Spleen (tissue), 11 donors: Measurements from ENCODE around the gene ATF5. TPM values are rescaled to one million over a fixed set of nuclear protein-coding genes. Genes with fewer than 3 reads are reported as not detected.
A peak's percentile ranks its signal among the peaks of the same experiment; 100 is the strongest.

Source experiments
- DNase-seq: peaks from one replicate; pipeline ENCODE4 v3.0.0-alpha.2; 2020
- H3K27ac ChIP-seq, 8 donors: fragments of 200-600 bp; sonication (generic) in 7 of 8; 1 replicate in 4 of 8; 2 replicates in 4 of 8; pipeline versions ENCODE4 v1.5.0 to v1.8.0; 2016 to 2021; ENCODE audit warnings: inconsistent platforms in 4 of 8, mild to moderate bottlenecking in 4 of 8, moderate library complexity in 1 of 8
- H3K27me3 ChIP-seq, 7 donors: fragments of 200-600 bp; sonication (generic) in 6 of 7; replicated peaks in 1 of 7; 1 replicate in 4 of 7; 2 replicates in 3 of 7; pipeline versions ENCODE4 v1.5.0 to v1.8.0; 2016 to 2021; ENCODE audit warnings: inconsistent platforms in 3 of 7, mild to moderate bottlenecking in 1 of 7
- H3K36me3 ChIP-seq, 6 donors: fragments of 200-600 bp; sonication (generic) in 5 of 6; 1 replicate in 4 of 6; 2 replicates in 2 of 6; pipeline versions ENCODE4 v1.5.0 to v1.8.0; 2016 to 2021; ENCODE audit warnings: inconsistent platforms in 2 of 6
- H3K4me1 ChIP-seq, 6 donors: fragments of 200-600 bp; sonication (generic) in 5 of 6; 1 replicate in 3 of 6; 2 replicates in 3 of 6; pipeline versions ENCODE4 v1.5.0 to v1.8.0; 2016 to 2021; ENCODE audit warnings: inconsistent platforms in 3 of 6
- H3K4me3 ChIP-seq, 8 donors: fragments of 200-600 bp; sonication (generic) in 7 of 8; 1 replicate in 4 of 8; 2 replicates in 4 of 8; pipeline versions ENCODE4 v1.5.0 to v1.8.0; 2016 to 2021; ENCODE audit warnings: inconsistent platforms in 4 of 8, mild to moderate bottlenecking in 4 of 8, moderate library complexity in 2 of 8
- H3K9me3 ChIP-seq, 8 donors: fragments of 200-600 bp; sonication (generic) in 7 of 8; 1 replicate in 4 of 8; 2 replicates in 4 of 8; pipeline versions ENCODE4 v1.5.0 to v1.8.0; 2016 to 2021; ENCODE audit warnings: inconsistent platforms in 4 of 8
- POLR2A ChIP-seq, 3 donors: fragments of 450-650 bp; IDR thresholded peaks; one replicate each; pipeline ENCODE4 v1.5.1; 2017; ENCODE audit warnings: antibody characterized with exemption in 3 of 3, mild to moderate bottlenecking in 1 of 3
- POLR2AphosphoS5 ChIP-seq, 3 donors: sonication (generic); formaldehyde crosslinking; IDR thresholded peaks; one replicate each; pipeline ENCODE4 v1.5.1; 2017; ENCODE audit warnings: antibody characterized with exemption in 3 of 3
- WGBS, 5 donors: extraction: QIAGEN DNeasy Blood & Tissue Kit in 3 of 5; methylation state at CpG; one replicate each; pipeline versions ENCODE4 v1.1.5 to v1.1.7; 2013 to 2018; 5-methylcytosine and 5-hydroxymethylcytosine counted together
- intact Hi-C: fragments of 100-400 bp; cut with DNase I; formaldehyde crosslinking; loops from one replicate; pipeline ENCODE4 v1.15.0; 2023; ENCODE audit warnings: low total_unique reads
- polyA plus RNA-seq, 3 donors: library from polyadenylated mRNA; stranded (reverse); fragments of 200-250 nt; gene quantifications; one replicate each; pipeline ENCODE4 v1.2.1, GENCODE V29; 2013
- total RNA-seq, 7 donors: library from RNA; depleted of rRNA in 3 of 7; stranded (reverse); fragments of >200 nt in 3 of 7; fragmentation: NEBNext Ultra II Directional in 4 of 7; extraction: Animal tissue kit (Norgen Biotek cat#: 25700) in 4 of 7; gene quantifications; one replicate each; pipeline versions ENCODE4 v1.1.0 to v1.2.1, GENCODE V29; 2016 to 2021
- TF ChIP-seq, protein P1 (sequence below), 11 experiments: fragments of 200-600 bp in 7 of 11; fragments of 450-650 bp in 4 of 11; sonication (generic) in 4 of 11; IDR thresholded peaks in 8 of 11; conservative IDR thresholded peaks in 3 of 11; 1 replicate in 7 of 11; 2 replicates in 4 of 11; pipeline versions ENCODE4 v1.4.0 to v1.8.0; 2016 to 2021; ENCODE audit warnings: antibody characterized with exemption in 11 of 11, inconsistent platforms in 4 of 11, mild to moderate bottlenecking in 1 of 11
- donor health status: healthy with polysubstance abuse.
- donor health status: DM: no; HTN: no; CAD: no; lungs with moderate emphysema.
- donor health status: DM: no; HTN: no; CAD: no.
- donor health status: Bipolar disorder and iron deficiency.
- donor health status: healthy.
- donor health status: DM: no; HTN: no; CAD: no.
- donor health status: DM: yes; HTN: yes; CAD: no.

The ATF5 gene
- total and polyA plus RNA-seq, 10 donors = 10.2 to 45.8 (median 19.8) TPM

DNA sequence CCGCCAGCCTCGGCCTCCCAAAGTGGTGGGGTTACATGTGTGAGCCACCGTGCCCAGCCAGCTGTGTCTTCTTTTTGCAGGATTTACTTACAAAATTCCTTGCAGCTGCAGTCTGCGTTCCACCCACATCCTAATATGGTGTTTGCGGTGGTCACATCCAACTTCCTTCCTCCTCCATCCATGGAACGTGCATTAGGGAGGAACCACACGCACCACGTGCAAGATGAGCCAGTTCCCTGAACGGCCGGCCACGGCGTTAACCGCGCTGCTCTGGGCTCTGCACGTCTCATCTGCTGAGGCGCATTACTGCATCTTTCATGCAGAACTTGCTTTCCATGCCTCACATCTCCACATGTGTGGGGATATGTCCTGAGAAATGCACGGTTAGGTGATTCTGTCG, 45.0 kb downstream of the ATF5 start:
- Histone ChIP-seq H3K36me3 (peaks cover 0 to 66% (median 32%) of the 10 kb centered on the region in 6 donors), H3K4me3 (no peak overlapping the region), H3K27me3 (peaks cover 0 to 4% (median 0%) of the 10 kb centered on the region in 7 donors), H3K4me1 (peaks cover 0 to 21% (median 3%) of the 10 kb centered on the region in 6 donors), H3K9me3 (no peaks in the 10 kb centered on the region), H3K27ac (no peak overlapping the region)
- intact Hi-C loops = no loop called here
- TF ChIP-seq, protein P1, sequence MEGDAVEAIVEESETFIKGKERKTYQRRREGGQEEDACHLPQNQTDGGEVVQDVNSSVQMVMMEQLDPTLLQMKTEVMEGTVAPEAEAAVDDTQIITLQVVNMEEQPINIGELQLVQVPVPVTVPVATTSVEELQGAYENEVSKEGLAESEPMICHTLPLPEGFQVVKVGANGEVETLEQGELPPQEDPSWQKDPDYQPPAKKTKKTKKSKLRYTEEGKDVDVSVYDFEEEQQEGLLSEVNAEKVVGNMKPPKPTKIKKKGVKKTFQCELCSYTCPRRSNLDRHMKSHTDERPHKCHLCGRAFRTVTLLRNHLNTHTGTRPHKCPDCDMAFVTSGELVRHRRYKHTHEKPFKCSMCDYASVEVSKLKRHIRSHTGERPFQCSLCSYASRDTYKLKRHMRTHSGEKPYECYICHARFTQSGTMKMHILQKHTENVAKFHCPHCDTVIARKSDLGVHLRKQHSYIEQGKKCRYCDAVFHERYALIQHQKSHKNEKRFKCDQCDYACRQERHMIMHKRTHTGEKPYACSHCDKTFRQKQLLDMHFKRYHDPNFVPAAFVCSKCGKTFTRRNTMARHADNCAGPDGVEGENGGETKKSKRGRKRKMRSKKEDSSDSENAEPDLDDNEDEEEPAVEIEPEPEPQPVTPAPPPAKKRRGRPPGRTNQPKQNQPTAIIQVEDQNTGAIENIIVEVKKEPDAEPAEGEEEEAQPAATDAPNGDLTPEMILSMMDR (IDR thresholded peaks at IDR 0.05 in 8 of 11, conservative IDR thresholded peaks at IDR 0.05 in 3 of 11) = no peak
- TF ChIP-seq POLR2A (IDR thresholded peaks at IDR 0.05) = no peak
- TF ChIP-seq POLR2AphosphoS5 (IDR thresholded peaks at IDR 0.05) = peak; percentile 58 to 67 (median 62)
- no peak for DNase-seq
- WGBS, 5 donors = 63 to 85% (median 68%) methylated on average over 11 to 18 of the region's 18 CpGs

DNA sequence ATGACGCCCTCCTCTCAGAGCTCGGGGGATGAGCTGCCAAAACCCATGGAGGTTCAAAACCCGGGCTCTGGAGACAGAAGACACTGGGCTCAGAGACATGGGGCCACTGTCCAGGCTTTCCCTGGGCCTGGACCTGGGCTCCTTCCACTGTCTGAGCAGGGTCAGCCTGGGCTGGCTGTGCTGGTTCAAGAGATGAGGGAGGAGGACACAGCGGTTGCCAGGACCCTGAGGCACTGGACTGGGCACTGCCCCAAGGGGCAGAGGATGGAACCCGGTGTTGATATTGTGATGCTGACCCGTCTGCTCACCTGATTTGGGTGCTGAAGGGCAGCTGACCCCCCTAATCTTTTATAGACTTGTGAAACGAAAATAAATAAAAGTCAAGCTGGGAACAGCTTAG, 46.0 kb downstream of the ATF5 start:
- H3K27me3 ChIP-seq = no peaks in the 10 kb centered on the region
- TF ChIP-seq POLR2A (IDR thresholded peaks at IDR 0.05) (no peak), POLR2AphosphoS5 (IDR thresholded peaks at IDR 0.05) (peak in 2 of 3 donors; percentile 37 to 50)
- TF ChIP-seq, protein P1 (IDR thresholded peaks at IDR 0.05 in 8 of 11, conservative IDR thresholded peaks at IDR 0.05 in 3 of 11) = no peak
- no peak overlapping the region for H3K27ac ChIP-seq
- DNase-seq = no peak
- WGBS, 5 donors = 88 to 98% (median 93%) methylated on average over 4 to 7 of the region's 7 CpGs
- peaks cover 0 to 77% (median 35%) of the 10 kb centered on the region in 6 donors for H3K36me3 ChIP-seq
- intact Hi-C loops = no loop called here
- H3K4me1 ChIP-seq = peaks cover 0 to 19% (median 3%) of the 10 kb centered on the region in 6 donors
- H3K9me3 ChIP-seq = no peaks in the 10 kb centered on the region
- H3K4me3 ChIP-seq = no peak overlapping the region

DNA sequence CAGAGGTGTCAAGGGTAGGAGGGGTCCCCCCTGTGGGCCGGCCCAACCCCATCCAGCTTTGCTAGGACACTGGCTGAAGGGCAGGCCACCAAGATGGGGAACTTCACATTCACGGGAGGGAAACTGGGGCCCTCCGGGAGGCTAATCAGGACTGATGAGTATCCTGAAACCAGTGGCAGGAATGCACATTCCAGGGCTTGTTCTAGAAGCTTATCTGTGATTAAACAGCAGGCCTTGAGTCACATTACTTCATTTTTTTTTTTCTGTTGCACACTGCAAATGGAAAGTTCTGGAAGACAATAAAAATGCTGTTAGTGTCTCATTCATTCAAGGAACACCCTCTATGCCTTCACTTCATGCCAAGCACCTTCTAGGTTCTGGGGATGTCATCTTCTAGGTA, 47.5 kb downstream of the ATF5 start:
- 85 to 90% (median 88%) methylated on average over 3 of the region's 3 CpGs for WGBS, 5 donors
- H3K27ac ChIP-seq = no peak overlapping the region

DNA sequence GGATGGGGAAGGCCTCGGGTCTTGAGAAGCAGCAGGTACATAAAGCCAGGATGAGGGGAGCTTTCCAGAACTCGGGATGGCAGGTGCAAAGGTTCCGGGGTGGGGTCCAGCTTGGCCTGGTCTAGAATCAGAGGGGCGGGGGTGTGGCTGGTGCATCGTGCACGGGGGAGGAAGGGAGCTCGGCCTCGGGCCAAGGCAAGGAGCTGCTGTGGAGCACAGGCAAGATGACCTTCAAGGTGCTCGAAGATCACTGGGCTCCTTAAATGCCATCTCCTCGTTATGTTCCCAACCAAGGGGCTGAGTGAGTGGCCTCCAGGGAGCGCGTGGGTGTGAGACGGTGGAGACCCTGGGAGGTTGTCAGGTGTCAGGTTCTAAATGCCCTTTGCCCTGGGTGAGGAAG, 48.1 kb downstream of the ATF5 start:
- WGBS, 5 donors = 87 to 95% (median 90%) methylated on average over 13 of the region's 13 CpGs

More for the DNA sequence above, 47.5 kb downstream of the ATF5 start:
- Histone ChIP-seq H3K9me3 (no peaks in the 10 kb centered on the region), H3K4me3 (no peak overlapping the region), H3K27me3 (no peaks in the 10 kb centered on the region), H3K36me3 (peaks cover 0 to 91% (median 39%) of the 10 kb centered on the region in 6 donors), H3K4me1 (peaks cover 0 to 19% (median 3%) of the 10 kb centered on the region in 6 donors)
- intact Hi-C loops = no loop called here
- no peak for DNase-seq
- TF ChIP-seq POLR2AphosphoS5 (IDR thresholded peaks at IDR 0.05) (no peak), POLR2A (IDR thresholded peaks at IDR 0.05) (no peak)
- TF ChIP-seq, protein P1 (IDR thresholded peaks at IDR 0.05 in 8 of 11, conservative IDR thresholded peaks at IDR 0.05 in 3 of 11) = no peak

More for the DNA sequence above, 48.1 kb downstream of the ATF5 start:
- TF ChIP-seq POLR2A (IDR thresholded peaks at IDR 0.05) (no peak), POLR2AphosphoS5 (IDR thresholded peaks at IDR 0.05) (peak in 1 of 3 donors; percentile 8)
- TF ChIP-seq, protein P1 (IDR thresholded peaks at IDR 0.05 in 8 of 11, conservative IDR thresholded peaks at IDR 0.05 in 3 of 11) = no peak
- no peak for DNase-seq
- Histone ChIP-seq H3K27me3 (no peaks in the 10 kb centered on the region), H3K9me3 (no peaks in the 10 kb centered on the region), H3K36me3 (peaks cover 0 to 96% (median 45%) of the 10 kb centered on the region in 6 donors), H3K27ac (no peak overlapping the region), H3K4me3 (no peak overlapping the region), H3K4me1 (peaks cover 0 to 16% (median under 1%) of the 10 kb centered on the region in 6 donors)
- intact Hi-C loops = no loop called here
